Stimulated activated CD8-positive, alpha-beta memory T cell treated with anti-CD3 and anti-CD28 coated beads, Interleukin-2, amount 100 ng/mL, for 1 hour (primary cell): ENCODE results near the gene COX6A2.
A peak's percentile ranks its signal among the peaks of the same experiment; 100 is the strongest.

Source experiments
- DNase-seq, 2 donors: peaks; one replicate each; pipeline ENCODE4 v3.0.0-alpha.2; 2020; ENCODE audit warnings: low read depth in 2 of 2

COX6A2 gene

GRCh38 chr16:31410082-31410481, 18.1 kb downstream of the COX6A2 start:
- DNase-seq, result no peak

- DNase-seq, result no peak
Measured at GRCh38 chr16:31409433-31409832, 18.7 kb downstream of the COX6A2 start.

- DNase-seq, result no peak
Measured at GRCh38 chr16:31407406-31407805, 20.8 kb downstream of the COX6A2 start.

GRCh38 chr16:31404353-31405064, 23.7 kb downstream of the COX6A2 start:
- DNase-seq, result no peak

GRCh38 chr16:31403590-31404352, 24.4 kb downstream of the COX6A2 start:
- no peak for DNase-seq

- no peak for DNase-seq
Measured at GRCh38 chr16:31402687-31403086, 25.5 kb downstream of the COX6A2 start.

- no peak for DNase-seq
Measured at GRCh38 chr16:31401436-31401835, 26.7 kb downstream of the COX6A2 start.

- DNase-seq, result no peak
Measured at GRCh38 chr16:31400191-31400590, 28.0 kb downstream of the COX6A2 start.

GRCh38 chr16:31397701-31398100, 30.5 kb downstream of the COX6A2 start:
- no peak for DNase-seq

- DNase-seq, result no peak
Measured at GRCh38 chr16:31397096-31397660, 31.0 kb downstream of the COX6A2 start.

GRCh38 chr16:31395647-31396046, 32.5 kb downstream of the COX6A2 start:
- no peak for DNase-seq

GRCh38 chr16:31393056-31393455, 35.1 kb downstream of the COX6A2 start, which contains the start of gene ITGAD:
Gene ITGAD, plus strand, starts transcription at chr16:31393335. Its CDS starts 26 bp downstream, at chr16:31393361.
- DNase-seq, result no peak

GRCh38 chr16:31390504-31391041, 37.6 kb downstream of the COX6A2 start:
- DNase-seq, result no peak

- no peak for DNase-seq
Measured at GRCh38 chr16:31388535-31388934, 39.6 kb downstream of the COX6A2 start.

GRCh38 chr16:31386157-31386984, 41.8 kb downstream of the COX6A2 start:
- no peak for DNase-seq

- no peak for DNase-seq
Measured at GRCh38 chr16:31385680-31386079, 42.5 kb downstream of the COX6A2 start.

- DNase-seq, result peak in 1 of 2 donors; percentile 37
Measured at GRCh38 chr16:31382485-31383161, 45.5 kb downstream of the COX6A2 start.

GRCh38 chr16:31380201-31380600, 48.0 kb downstream of the COX6A2 start:
- DNase-seq, result no peak
